NAMALWA (cell line): ENCODE data around the gene TMIGD2.
"Not testable (repeated sequence)": the region's sequence is repeated elsewhere in the genome, so short reads cannot be mapped to it uniquely, and the experiment has no call there.

Experiments
- DNase-seq: peaks from one replicate; pipeline ENCODE4 v3.0.0-alpha.2; 2015; ENCODE audit warnings: low spot score

The TMIGD2 gene, protein sequence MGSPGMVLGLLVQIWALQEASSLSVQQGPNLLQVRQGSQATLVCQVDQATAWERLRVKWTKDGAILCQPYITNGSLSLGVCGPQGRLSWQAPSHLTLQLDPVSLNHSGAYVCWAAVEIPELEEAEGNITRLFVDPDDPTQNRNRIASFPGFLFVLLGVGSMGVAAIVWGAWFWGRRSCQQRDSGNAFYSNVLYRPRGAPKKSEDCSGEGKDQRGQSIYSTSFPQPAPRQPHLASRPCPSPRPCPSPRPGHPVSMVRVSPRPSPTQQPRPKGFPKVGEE

DNA sequence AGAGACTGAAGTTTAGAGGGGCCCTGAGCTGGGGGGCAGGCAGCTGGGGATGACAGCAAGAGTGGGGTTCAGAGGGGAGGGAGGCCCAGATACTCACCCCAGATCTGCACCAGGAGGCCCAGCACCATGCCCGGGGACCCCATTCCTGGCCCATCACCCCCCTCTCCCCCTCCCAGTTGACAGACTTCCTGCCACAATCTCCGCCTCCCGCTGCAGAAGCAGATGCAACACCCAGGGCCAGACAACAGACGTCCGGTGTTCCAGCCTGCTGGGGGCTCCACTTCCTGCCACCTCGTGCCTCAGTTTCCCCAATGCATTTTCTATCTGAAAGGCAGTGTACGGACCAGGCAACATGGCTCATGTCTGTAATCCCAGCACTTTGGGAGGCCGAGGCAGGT, at the start of gene TMIGD2:
Gene TMIGD2, minus strand, starts transcription at position 147 of the 398 bp plus-strand sequence. Its CDS starts 4 bp downstream, at position 143.
- no peak for DNase-seq

DNA sequence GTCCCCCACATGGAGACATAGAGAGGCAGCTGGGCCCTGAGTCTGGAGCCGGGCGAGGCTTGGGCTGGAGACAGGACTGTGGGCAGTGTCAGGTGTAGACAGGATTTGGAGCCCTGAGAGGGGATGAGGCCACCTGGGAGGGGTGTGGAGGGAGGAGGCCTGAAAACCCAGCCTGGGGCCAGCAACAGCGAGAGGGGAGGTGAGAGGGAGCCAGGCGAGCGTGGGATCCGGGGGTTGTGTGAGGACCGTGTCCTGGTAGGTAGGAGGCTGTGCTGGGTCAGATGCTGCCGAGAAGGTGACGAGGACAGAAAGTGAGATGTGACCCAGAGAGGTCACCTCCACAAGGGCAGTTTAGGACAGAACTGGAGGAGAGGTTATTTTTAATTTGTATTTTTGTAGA, 48.5 kb upstream of the TMIGD2 start:
- no peak for DNase-seq

DNA sequence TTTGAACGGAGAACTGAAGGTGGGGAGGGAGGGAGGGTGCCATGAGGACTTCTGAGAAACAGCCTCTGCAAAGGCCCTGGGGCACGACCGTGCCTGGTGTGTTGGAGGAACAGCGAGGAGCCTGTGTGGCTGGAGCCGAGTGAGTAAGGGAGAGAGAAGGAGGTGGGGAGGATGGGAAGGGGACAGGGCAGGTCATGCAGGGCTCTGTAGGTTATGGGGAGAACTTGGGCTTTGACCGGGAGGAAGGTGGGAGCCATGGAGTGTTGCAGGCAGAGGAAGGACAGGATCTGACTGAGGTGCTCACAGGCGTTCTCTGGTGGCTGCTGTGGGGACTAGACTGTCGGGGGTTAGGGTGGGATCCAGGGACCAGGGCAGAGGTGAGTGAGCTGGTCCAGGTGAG, 47.9 kb upstream of the TMIGD2 start:
- no peak for DNase-seq

DNA sequence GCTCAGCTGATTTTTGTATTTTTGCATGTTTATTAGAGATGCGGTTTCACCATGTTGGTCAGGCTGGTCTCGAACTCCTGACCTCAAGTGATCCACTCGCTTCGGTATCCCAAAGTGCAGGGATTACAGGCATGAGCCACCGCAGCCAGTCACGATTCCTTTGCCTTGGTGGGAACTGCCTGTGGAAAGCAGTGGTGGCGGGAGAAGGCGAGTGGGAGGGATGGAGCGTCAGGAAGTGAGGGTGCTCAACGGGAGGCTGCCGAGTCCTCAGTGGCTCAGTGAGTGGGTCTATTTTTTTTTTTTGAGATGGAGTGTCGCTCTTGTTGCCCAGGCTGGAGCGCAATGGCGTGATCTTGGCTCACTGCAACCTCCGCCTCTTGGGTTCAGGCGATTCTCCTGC, 47.0 kb upstream of the TMIGD2 start:
- not testable (repeated sequence) for DNase-seq

DNA sequence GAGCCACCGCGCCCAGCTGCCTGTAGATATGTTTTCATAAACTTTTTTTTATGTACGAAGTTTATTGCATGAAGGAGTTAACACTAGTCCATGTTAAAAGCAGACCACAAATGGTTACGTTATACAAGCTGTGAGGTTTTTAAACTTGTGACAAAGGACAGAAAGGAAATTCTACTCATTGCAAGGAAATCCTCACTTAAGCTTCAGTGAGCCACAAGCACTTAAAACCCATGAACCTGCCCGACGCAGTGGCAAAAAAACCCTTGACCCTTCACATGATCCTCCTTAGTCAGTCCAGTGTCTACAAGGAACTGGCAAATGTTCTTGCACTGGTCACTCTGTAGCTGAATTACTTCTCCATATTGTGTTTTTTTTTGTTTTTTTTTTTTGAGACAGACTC, 45.3 kb upstream of the TMIGD2 start:
- DNase-seq: no peak

DNA sequence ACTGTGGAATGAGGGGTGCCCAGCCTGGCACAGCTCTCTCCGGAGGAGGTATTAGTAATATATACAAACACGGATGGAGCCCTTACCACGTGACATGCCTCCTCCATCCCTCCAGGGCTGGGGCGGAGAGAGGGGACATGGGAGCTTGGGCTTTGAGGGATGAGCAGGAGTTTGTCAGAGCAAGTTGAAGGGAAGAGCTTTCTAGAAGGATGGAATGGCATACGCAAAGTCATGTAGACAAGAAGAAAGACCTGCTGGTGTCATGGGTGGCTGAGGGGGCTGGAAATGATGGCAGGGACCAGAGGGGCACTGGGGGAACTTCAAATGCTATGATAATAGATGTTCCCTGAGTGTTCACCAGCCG, 43.8 kb upstream of the TMIGD2 start:
- no peak for DNase-seq

DNA sequence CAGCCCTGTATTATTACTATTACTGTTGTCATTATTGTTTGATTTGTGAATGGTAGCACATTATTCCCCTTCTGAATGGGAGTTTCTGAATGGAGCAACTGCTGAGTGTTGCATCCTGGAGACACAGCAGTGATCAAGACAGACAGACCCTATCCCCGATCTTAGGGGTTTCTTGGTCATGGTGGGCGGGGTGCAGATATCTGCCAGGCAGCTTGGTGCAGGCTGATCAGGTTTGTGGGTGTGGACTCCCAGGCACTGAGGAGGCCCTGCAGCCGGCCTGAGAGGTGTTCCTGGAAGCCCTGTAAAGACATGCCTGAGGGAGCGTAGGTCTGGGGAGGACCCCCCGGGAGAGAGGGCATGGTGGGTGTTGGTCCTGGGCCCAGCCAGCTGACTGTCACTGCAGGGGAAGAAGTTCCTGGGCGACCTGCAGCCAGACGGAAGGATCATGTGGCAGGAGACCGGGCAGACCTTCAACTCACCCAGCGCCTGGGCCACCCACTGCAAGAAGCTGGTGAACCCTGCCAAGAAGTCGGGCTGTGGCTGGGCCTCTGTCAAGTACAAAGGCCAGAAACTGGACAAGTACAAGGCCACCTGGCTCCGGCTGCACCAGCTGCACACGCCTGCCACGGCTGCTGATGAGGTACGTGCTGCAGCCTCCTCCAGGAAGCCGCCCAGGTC, 43.3 kb upstream of the TMIGD2 start:
- no peak for DNase-seq

DNA sequence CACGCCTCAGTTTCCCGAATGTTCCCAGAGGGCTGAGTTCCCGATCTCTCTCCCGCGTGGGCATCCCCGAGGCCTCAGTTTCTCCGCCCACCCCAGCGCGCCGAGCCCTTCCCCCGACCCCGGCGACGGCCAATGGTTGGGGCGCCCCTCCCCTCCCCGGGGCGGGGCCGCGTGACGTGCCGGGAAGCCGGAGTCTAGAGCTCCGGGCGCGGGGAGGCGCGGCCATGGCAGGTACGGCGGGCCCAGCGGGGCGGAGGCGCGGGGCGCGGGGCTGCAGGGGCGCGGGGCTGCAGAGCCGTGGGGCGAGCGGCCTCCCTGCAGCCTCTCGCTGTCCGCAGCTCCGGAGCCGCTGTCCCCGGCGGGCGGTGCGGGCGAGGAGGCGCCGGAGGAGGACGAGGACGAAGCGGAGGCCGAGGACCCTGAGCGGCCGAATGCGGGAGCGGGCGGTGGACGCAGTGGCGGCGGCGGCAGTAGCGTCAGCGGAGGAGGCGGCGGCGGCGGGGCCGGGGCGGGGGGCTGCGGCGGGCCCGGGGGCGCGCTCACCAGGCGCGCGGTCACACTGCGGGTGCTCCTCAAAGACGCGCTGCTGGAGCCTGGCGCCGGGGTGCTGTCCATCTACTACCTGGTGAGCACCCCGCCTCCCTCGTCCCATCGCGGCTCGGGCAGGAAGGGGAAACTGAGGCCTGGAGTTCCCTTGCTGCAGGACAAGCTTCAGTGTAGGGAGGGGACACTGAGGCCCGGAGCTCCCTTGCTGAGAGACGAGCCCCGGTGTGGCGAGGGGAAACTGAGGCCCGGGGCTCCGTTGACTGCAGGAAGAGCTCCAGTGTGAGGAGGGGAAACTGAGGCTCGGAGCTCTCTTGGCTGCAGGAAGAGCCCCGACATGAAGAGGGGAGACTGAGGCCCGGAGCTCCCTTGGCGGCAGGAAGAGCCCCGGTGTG, 41.5 kb upstream of the TMIGD2 start, which contains the start of gene MPND:
Gene MPND, plus strand, starts transcription at position 193 of the 938 bp plus-strand sequence. Its CDS starts 32 bp downstream, at position 225.
- peak; percentile 91 for DNase-seq

DNA sequence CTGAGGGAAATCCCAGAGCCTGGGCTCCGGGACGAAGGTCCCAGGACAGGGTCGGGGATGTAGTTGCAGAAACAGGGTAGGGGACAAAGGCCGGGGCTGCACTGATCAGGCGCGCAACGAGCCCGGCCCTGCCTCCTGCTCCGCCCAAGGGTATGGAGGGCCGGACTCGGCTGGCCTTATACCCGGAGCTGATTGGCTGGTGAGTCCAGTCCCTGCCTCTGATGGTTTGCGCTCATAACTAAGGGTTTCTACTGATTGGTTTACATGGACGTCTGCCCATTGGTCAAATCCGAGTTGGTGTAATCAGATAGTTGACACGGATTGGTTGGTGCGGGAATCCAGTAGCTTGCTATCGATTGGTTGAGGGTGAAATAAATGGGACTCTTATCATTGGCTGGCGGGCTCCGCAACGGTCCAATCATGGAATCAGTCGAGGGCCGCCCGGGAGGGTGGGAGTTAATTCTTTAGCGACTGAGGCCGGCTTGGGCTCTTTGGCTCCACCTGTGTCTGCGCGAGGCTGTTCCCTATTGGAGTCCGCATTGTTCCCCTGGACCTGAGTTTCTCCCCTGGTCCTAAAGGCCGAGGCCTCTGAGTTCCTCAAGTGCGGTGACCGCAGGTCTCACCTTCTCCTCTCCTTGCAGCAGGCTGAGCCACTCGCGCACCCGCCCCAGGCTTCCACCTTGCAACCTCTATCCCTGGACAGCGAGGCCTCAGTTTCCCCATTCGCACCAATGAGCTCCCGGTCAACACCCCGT, 40.6 kb upstream of the TMIGD2 start:
- DNase-seq: peak; percentile 100

DNA sequence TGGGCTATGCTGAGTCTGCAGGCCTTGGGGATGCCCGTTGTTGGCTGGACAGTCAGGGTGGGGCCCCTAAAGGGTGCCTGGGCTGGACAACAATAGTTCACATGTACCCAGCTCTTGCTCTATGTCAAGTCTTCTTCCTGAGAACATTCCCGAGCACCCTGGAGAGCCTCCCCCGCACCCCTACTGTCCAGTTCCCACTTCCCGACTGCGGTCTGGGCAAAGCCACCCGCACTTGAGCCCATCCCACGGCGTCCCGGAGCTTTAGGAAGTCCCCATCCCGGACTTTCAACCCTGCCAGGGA, 40.1 kb upstream of the TMIGD2 start:
- DNase-seq: no peak

DNA sequence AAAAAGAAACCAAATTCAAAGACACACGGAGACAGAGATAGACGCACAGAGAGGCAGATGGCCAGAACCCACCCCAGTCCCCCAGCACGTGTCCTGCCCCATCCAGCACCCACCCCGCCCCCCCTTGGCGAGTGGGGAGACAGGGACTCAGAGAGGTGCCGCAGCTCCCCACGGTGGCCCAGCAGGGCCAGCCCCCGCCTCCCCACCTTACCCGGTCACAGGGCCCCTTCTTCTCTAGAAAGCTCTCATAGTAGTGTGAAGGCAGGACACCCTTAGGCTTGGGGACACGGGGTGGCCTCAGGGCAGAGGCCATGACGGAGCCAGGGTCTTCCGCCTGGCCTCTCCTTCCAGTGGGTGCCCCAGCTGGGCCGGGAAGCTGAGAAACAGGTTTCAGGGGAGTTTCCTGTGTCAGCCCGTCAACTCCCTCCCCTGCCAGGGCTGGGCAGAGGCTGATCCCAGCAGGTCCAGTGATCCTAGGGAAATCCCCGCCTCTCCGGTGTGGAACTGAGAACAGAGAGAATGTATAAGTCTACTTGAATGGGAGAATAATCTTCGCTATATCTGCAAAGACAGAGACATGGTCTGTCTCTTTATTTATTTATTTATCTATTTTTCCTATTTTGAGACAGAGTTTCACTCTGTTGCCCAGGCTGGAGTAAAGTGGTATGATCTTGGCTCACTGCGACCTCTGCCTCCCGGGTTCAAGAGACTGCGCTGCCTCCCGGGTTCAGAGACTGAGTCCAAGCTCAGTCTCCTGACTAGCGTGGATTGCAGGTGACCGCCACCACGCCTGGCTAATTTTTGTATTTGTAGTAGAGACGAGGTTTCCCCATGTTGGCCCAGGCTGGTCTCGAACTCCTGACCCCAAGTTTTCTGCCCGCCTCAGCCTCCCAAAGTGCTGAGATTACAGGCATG, 36.5 kb upstream of the TMIGD2 start, which contains the start of gene STAP2:
Gene STAP2, minus strand, starts transcription at position 387 of the 915 bp plus-strand sequence. Its CDS starts 74 bp downstream, at position 313.
- no peak for DNase-seq

DNA sequence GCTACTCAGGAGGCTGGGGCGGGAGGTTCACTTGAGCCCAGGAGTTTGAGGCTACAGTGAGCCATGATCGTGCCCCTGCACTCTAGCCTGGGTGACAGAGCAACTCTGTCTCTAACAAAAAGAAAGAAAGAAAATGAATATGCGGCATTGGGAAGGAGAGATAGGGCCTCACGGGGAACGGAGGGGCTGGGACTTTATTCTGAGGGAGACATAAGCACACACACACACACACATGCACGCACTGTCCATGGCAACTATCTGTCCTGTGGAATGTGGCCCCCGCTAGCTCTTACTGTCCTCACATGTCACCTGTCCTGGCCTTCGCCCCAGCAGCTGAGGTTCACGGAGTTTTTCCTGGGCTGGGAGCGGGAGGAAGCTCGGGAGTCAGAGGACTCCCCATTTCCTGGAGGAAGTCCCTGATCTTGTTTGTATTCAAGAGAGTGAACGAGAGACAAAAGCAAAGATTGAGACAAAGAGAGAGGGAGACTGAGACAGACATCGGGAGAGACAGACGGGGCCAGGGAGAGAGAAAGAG, 35.8 kb upstream of the TMIGD2 start:
- DNase-seq: no peak

DNA sequence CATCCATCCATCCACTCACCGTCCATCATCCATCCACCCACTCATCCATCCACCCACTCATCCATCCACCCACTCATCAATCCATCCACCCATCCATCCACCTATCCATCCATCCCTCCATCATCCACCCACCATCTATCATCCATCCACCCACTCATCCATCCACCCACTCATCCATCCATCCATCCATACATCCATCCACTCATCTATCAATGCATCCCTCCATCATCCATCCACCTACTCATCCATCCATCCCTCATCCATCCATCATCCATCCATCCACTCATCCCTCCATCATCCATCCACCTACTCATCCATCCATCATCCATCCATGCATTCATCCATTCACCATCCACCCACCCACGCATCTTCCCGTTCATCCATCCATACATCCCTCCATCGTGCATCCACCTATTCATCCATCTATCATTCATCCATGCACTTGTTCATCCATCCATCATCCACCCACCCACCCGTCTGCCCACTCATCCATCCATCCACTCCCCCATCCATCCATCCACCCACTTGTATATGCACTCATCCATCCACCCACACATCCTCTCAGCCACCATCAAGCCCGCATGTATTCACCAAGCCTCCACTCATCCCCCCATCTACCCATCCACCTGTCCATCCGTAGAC, 32.9 kb upstream of the TMIGD2 start:
- DNase-seq: no peak

DNA sequence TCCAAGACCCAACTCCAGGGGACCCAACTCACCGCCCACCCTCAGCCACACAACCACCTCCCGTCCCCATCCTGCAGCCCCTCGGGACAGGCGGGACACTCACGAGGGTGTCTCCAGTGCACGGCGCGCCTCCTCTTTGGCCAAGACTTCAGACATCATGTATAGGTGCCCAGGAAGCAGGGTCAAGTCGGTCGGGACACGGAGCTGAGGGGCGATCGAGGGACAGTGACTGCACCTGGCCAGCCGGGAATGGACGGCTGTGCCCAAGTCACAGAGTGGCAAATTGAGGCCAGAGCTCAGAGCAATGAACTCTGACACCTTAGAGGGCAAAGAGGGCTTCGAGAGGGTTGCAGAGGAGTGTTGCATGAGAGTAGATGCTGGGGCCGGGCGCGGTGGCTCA, 27.7 kb upstream of the TMIGD2 start:
- DNase-seq: no peak

DNA sequence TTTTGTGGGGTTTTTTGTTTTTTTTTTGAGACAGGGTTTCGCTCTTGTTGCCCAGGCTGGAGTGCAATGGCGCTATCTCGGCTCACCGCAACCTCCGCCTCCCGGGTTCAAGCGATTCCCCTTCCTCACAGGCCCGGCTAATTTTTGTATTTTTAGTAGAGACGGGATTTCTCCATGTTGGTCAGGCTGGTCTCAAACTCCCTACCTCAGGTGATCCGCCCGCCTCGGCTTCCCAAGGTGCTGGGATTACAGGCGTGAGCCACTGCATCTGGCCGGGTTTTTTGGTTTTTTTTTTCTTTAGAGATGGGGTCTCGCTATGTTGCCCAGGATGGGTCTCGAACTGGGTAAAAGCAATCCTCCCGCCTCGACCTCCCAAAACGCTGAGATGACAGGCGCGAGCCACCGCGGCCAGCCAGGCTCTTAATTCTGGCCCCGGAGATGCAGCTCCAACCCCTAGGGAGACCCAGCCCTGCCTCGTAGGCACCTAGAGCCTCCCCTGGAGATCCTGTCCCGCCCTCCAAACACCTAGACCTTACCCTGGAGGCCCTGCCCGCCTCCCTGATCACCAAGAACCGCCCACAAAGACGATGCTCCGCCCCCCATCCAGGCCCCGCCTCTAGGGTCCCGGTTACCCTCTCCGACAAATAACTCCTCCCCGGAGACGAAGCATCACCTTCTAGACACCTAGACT, 26.9 kb upstream of the TMIGD2 start:
- DNase-seq: peak; percentile 39

DNA sequence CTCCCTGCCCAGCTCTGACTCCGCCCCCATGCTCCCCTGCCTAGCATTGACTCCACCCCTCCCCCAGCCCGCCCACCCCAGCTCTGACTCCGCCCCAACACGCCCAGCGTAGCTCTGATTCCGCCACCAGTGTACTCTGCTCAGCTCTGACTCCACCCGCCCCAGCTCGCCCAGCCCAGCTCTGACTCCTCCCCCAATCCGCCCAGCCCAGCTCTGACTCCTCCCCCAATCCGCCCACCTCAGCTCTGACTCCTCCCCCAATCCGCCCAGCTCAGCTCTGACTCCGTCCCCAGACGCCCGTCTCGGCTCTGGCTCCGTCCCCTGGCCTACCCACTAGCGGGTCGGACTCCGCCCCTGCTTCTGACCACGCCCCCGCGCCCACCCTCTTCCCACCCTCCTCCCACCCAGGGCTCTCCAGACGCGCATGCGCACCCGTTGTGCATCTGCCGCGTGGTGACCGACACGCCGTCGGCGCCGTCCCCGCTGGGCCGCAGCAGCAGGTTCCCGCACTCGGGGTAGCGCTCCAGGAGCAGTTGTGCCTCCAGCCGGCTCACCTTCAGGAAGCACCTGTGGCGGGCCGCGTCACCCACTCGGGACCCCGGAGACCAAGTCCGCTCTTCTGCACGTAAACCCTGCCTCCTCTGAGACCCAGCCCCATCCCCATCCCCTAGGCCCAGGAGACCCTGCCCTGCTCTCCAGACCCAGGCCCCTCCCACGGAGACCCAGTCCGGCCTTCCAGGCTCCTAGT, 26.2 kb upstream of the TMIGD2 start:
- DNase-seq: peak; percentile 94

DNA sequence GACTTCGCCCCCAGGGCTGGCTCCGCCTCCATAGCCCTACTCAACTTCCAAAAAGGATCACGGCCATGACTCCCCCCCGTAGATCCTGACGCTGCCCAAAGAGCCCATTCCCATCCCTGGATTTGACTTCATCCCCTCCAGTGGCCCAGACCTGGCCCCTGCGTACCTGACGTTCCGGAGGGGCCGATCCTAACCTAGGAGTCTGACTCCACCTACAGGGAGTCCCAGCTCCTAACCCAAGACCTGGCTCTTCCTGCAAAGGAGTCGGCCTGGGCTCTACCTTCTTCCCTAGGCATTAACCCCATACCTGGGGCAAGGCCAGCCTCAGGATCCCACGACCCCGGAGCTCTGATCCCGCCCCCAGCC, 25.7 kb upstream of the TMIGD2 start:
- no peak for DNase-seq

DNA sequence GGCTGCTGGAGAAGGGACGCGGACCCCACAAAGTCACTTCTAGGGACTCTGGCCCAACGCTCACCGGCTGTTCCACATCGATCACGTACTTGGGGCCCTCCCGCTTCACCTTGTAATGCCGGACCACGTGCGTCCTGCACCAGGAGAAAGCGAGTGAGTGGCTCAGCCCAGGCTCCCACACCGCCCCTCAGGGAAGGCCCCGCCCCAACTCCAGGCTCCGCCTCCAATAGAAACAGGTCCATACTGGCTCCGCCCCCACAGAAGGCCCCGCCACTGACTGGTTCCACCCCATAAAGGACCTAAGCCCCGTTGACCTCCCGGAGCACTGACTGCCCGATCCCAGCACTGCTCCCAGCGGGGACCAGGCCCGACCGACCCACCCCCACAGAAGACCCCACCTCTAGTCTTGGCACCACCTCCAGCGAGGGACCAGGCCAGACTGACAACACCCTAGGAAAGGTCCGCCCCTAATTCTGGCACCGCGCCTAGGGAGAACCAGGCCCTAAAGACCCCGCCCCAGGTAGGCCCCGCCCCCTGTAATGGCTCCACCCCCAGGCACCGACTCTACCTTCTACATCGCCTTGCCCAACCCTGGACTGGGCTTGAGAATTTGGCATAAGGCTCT, 25.2 kb upstream of the TMIGD2 start:
- peak; percentile 86 for DNase-seq
